ENCODE data around the gene KCNMA1. TPM values are rescaled to one million over a fixed set of nuclear protein-coding genes. Genes with fewer than 3 reads are reported as not detected.

KCNMA1 gene
- total and polyA plus RNA-seq, 10 of the 15 experiments (the other 5 are each of a cell fraction or from before 2014, with no cell fraction given) = 8.5 to 77.0 (median 21.3) TPM

- Histone ChIP-seq H3K27me3 (replicated peaks in 1 of 2; ENCODE audit: control insufficient read depth in 2 of 2, insufficient read depth in 2 of 2, low read length in 1 of 2) (no peaks in the 10 kb centered on the region), H3K27ac (ENCODE audit: control insufficient read depth, insufficient read depth) (no peak overlapping the region), H2AFZ (ENCODE audit: control insufficient read depth, low read depth, low read length) (no peak overlapping the region), H3K4me3 (no peak overlapping the region), H3K36me3 (ENCODE audit: control insufficient read depth in 2 of 2, insufficient read depth in 2 of 2, low read length in 1 of 2) (no peaks in the 10 kb centered on the region), H3K4me2 (ENCODE audit: control insufficient read depth, insufficient read depth) (no peak overlapping the region), H3K9ac (ENCODE audit: control insufficient read depth, insufficient read depth, low read length) (no peak overlapping the region), H3K4me1 (ENCODE audit: control insufficient read depth, insufficient read depth, low read length) (no peaks in the 10 kb centered on the region), H4K20me1 (ENCODE audit: control insufficient read depth, insufficient read depth) (no peaks in the 10 kb centered on the region; the same call in 1 of the 2 replicates), H3K79me2 (ENCODE audit: control insufficient read depth, insufficient read depth, low read length) (no peaks in the 10 kb centered on the region), H3K9me3 (replicated peaks; ENCODE audit: control insufficient read depth, insufficient read depth, low read length) (no peaks in the 10 kb centered on the region)
- POLR2A ChIA-PET = no interaction called here
- SMC1A ChIA-PET (ENCODE audit: uncharacterized antibody, unreplicated experiment) = interaction anchor here (0.7 to 2.0 kb wide), 5 partner anchors 10 to 65 kb away, joined by 3 to 8 read pairs (median 4); no protein-coding TSS in a partner anchor
- CTCF ChIA-PET = interaction anchor here (1.4 to 1.9 kb wide), 2 partner anchors 14 to 82 kb away, joined by 3 to 4 read pairs; no protein-coding TSS in a partner anchor
- intact Hi-C loops (cut with micrococcal nuclease; ENCODE audit: unreplicated experiment) (no loop called here), in situ Hi-C loops (cut with MboI) (no loop called here)
- TF ChIP-seq PAX8 (IDR thresholded peaks at IDR 0.05) = no peak
- TF ChIP-seq SMAD1 (IDR thresholded peaks at IDR 0.05; ENCODE audit: low read depth, partially characterized antibody) = no peak
- no peak for TF ChIP-seq SREBF2 (IDR thresholded peaks at IDR 0.05; ENCODE audit: low read length)
- no peak for TF ChIP-seq RELA (IDR thresholded peaks at IDR 0.05; ENCODE audit: borderline replicate concordance, partially characterized antibody)
- TF ChIP-seq RAD51 (IDR thresholded peaks at IDR 0.05) = no peak
- no peak for TF ChIP-seq ELK1 (IDR thresholded peaks at IDR 0.05; ENCODE audit: low read depth, low read length)
- no peak for TF ChIP-seq ZNF384 (IDR thresholded peaks at IDR 0.05; ENCODE audit: borderline replicate concordance, low read depth, low read length)
- no peak for TF ChIP-seq EP300 (IDR thresholded peaks at IDR 0.05; ENCODE audit: borderline replicate concordance in 1 of 2, control insufficient read depth in 1 of 2, low read depth in 2 of 2, low read length in 2 of 2)
- TF ChIP-seq SP1 (IDR thresholded peaks at IDR 0.05; ENCODE audit: low read depth, low read length) = no peak
- TF ChIP-seq SMC3 (IDR thresholded peaks at IDR 0.05; ENCODE audit: borderline replicate concordance, low read length) = no peak
- no peak for TF ChIP-seq TBL1XR1 (IDR thresholded peaks at IDR 0.05; ENCODE audit: low read depth, low read length)
- RAD21 ChIA-PET (ENCODE audit: unreplicated experiment) = interaction anchor here (1.2 kb wide), 1 partner anchor 124 kb away, joined by 5 read pairs; no protein-coding TSS in a partner anchor
- DNase-seq (ENCODE audit: low read depth, low spot score) (no peak), ATAC-seq (no peak), FAIRE-seq (no peak)
- BruUV-seq (replicated peaks) = no TSS peak
- WGBS (ENCODE audit: insufficient coverage, insufficient replicate concordance, low lambda C conversion rate, missing lambda C conversion rate) = 84% methylated on average over 3 of the region's 3 CpGs
These were observed 50.2 kb downstream of the KCNMA1 start for GRCh38 chr10:77587416-77587790.
